ENCODE measurements around the gene GRID1. TPM values are rescaled to one million over a fixed set of nuclear protein-coding genes. Genes with fewer than 3 reads are reported as not detected.

The GRID1 gene
- total RNA-seq, 2 donors from 2014 or later: 4.4 to 5.6 TPM

DNA sequence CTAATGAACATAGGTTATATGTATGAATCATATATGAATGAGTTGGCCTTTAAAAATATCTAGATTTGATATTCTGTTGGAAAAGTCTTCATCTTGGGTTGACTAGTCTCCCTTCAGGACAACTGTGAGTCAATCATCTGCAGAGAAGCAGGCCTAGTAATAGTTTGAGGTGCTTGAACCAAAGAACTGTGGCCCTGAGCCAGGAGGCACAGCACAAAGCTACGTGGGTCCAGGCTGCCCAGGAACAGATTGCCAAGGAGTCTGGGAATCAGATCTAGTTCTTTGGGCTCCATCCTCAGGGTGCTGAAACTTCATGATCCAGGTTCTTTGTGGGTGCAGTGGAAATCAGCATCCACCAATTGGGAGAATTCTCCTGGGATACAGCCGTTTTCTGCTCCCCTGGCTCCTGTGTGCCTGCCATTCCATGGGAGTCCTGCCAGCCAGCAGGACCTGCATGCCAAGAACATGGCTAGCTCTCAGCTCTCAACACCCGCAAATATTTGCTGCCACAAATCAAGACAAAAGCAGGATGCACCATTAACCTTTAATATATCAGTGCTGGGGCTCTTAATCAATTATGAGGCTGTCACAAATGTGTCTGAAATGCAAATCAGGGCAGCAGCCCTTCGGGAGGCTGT is 709.0 kb downstream of the GRID1 start:
- no peak for DNase-seq (ENCODE audit: low spot score)
- intact Hi-C loops (cut with DNase I): loop anchor here in 1 of 2 donors (1.0 kb wide), 1 partner anchor 27 kb away; no protein-coding TSS in a partner anchor

- DNase-seq (ENCODE audit: low spot score): no peak
- intact Hi-C loops (cut with DNase I): no loop called here
Observed at GRCh38 chr10:85655411-85655810, 711.2 kb downstream of the GRID1 start.

GRCh38 chr10:85651497-85651882 is 715.1 kb downstream of the GRID1 start:
- intact Hi-C loops (cut with DNase I): no loop called here
- DNase-seq (ENCODE audit: low spot score): no peak

GRCh38 chr10:85650791-85651496 is 715.7 kb downstream of the GRID1 start:
- intact Hi-C loops (cut with DNase I): no loop called here
- no peak for DNase-seq (ENCODE audit: low spot score)

- intact Hi-C loops (cut with DNase I): no loop called here
- no peak for DNase-seq (ENCODE audit: low spot score)
Observed at GRCh38 chr10:85649461-85649860, 717.1 kb downstream of the GRID1 start.

DNA sequence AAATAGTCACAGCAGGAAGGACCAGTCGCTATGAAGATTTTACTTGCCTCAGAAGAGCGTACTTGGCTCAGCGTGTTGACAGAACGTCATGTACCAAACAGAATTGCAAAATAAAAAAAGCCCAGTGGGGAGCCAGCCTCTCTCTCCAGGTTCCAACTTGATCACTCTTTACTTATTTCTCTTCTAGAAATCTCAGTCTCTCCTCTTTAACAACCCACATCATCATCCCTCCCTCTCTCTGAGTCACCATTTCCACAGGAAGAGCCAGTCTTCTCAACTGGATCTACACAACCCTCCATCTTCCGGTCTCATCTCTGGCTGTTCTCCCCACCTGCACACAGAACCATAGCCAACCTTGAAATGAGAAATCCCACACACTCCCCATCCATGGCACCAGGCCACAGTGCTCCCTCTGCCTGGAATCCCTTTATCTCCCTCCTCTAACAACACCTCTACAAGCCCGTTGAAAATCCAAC is 718.3 kb downstream of the GRID1 start:
- intact Hi-C loops (cut with DNase I): no loop called here
- no peak for DNase-seq (ENCODE audit: low spot score)

DNA sequence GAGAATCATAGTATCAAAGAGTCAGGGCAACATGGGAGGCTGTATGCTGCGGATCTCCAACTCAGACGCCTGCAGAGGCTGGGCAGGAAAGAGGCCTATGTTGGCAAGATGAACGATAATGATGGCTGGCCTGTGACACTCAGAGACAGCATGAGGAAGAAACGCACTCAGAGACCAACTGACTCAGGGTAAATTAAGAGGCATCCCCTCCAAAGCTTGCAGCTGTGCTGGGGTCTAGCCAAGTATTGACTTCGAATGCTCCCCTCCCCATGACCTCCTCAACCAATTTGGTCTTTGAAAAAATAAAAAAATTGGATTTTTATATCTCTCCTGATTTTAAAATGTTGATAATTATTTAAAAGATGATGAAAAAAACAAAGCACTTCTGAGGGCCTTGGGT is 718.9 kb downstream of the GRID1 start:
- DNase-seq (ENCODE audit: low spot score): no peak
- intact Hi-C loops (cut with DNase I): no loop called here

GRCh38 chr10:85645926-85646711 is 720.5 kb downstream of the GRID1 start:
- DNase-seq (ENCODE audit: low spot score): no peak
- intact Hi-C loops (cut with DNase I): no loop called here

DNA sequence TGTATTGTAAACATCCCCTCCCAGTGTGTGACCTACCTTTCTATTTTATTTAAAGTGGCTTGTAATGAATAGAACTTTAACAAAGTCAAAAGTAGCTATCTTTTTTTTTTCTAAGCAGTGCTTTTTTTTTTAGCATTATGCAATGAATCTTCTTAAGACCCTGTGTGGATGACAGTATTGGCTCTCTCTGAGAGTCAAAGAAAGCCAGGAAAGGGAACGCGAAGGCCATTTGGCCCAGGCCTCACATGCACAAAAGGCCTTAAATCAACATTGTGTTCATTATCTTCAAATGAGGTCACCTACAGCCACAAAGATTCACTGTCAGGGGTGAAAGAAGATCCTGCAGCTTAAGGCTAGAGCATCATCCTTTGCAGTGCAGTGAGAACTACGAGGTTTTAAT is 721.5 kb downstream of the GRID1 start:
- no peak for DNase-seq (ENCODE audit: low spot score)
- intact Hi-C loops (cut with DNase I): no loop called here

DNA sequence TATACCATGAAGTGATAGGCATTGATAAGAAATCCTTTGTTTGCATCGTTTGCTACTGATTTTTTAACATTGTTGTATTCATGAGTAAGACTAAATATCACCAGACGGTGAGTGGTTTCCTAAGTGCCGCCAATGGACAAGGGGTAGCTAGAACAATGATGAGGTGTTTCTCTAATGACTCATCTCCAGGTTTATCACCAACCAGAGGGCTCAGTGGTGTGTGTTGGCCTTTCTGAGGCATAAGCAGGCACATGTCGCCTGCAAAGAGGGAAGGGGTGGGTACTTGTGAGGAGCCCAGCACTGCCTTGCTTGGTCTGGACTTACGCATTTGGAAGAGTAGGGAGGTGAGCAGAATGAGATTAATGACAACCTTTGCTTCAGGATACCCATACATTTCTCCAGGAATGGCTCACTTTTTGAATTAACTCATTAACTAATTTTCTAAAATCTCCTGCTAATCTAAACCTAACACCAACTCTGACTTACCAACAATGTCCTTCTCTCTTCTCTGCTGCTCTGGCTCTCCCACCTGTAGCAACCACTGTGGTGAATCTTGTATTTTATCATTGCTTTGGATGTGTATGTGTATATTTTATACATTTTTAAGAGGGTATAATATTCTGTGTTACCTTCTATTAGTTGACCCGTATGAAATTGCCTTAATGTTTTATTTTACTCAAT is 722.6 kb downstream of the GRID1 start:
- intact Hi-C loops (cut with DNase I): no loop called here
- no peak for DNase-seq (ENCODE audit: low spot score)

DNA sequence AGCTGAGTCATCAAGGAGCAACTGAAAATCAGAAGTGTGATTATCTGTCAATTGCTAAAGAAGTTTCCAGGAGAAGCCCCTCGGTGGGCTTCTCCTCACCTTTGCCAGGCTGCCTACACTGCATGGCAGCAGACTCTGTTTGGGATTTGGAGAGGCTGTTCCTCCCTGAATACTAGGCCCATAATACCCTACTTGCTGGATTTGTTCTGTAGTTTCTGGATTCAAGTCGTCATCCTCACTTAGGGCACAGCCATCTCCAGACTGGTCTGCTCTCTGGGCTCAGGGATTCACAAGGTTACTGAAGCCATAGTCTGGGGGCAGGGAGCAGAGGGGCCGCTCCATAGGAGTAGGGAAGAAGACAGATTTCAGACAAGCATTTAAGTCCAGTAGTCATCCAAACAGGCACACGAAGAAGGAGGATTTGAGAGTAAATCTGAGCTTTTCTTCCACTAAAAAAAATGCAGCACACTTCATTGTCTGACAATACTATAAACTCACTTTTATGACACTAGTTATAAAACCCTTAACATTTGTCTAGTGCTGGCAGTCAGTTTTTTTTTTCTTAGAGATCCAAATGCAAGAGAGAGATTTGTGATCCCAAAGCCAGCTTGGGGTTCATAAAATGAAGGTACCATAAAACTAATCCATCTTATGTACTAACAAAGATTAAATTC is 723.3 kb downstream of the GRID1 start:
- DNase-seq (ENCODE audit: low spot score): no peak
- intact Hi-C loops (cut with DNase I): no loop called here

DNA sequence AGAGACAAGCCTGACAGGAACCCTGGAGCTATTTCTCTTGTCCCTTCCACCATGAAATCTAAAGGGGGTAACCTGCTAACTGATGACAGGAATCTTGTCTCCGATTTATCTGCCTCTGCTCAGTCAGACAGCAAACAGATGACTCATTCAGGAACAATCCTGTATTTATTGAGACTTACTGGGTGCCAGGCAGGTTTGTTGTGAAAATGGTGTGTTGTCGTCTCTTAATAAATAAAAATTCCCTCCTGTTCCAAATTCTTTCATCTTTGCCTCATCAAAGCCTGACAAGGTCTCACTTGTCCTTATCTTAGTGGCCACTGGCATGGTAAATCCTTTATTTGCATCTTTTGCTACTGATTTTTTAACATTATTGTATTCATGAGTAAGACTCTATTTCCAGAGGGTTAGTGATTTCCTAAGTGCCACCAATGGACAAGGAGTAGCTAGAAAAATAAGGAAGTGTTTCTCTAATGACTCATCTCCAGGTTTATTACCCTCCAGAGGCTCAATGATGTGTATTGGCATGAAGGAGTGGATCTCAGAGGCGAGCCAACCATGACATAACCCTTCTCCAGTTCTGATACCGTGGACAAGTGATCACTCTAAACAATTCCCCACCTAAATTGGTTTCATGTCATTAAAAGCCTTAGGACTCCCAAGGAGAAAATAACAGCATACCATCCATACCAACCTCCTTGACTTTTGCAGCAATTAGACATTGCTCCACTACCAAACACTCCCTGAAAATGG is 724.0 kb downstream of the GRID1 start:
- no peak for DNase-seq (ENCODE audit: low spot score)
- intact Hi-C loops (cut with DNase I): no loop called here

GRCh38 chr10:85642082-85642420 is 724.5 kb downstream of the GRID1 start:
- intact Hi-C loops (cut with DNase I): no loop called here
- DNase-seq (ENCODE audit: low spot score): no peak

DNA sequence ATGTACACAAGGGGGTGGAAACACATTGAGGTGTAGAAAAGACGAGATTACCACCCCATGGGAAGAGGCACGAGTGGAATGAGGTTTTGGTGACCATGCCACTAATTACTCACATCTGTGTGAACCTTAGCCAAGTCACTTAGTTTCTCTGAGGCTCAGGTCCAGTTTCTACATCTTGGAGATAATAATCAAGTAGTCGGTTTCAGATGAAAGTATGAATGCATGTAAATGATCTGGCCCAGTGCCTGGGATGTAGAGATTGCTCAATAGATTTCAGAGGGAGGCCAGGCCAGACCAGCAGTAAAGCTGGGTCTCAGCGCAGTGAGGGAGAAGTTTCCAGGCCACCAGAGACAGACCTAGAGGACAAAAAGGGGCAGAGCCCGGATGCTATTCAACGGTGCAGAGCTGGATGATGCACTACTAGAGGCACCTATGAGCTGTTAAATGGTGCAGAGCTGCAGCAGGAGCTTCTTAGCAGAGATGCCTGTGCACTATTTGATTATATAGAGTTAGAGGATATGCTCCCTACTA is 725.1 kb downstream of the GRID1 start:
- intact Hi-C loops (cut with DNase I): no loop called here

DNA sequence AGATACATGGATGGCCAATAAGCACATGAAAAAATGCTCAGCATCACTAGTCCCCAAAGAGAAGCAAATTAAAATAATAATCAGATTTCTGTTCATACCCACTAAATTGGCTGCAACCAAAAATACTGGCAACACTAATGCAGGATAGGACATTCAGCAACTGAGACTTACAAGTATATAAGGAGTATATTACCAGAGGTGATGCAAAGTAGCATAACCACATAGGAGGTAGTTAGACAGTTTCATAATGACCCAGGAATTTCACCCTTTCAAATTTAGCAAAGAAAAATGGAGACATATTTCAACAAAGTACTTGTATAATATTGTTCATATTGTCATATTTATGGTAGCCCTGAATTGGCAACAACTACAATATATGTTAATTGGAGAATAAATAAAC is 727.8 kb downstream of the GRID1 start:
- DNase-seq (ENCODE audit: low spot score): no peak
- intact Hi-C loops (cut with DNase I): no loop called here

More for the DNA sequence above, 725.1 kb downstream of the GRID1 start:
- no peak for DNase-seq (ENCODE audit: low spot score)

DNA sequence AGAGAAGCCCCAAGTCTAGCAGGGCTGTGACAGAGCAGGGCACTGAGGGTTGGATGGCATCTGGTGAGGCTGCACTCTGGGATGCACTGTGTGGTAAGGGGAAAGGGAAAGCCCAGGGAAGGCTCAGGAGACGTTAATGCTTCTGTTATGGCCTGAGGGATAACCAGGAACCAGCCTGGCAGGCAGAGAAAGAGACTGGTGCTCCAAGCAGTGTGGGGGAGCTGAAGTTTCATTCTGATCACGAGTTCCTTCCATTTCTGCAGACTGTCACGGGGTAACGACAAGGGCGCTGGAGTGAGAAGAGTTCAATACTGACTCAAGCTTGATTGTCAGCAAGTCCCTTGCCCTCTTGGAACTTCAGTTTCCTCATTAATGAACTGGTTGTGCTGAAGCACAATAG is 730.9 kb downstream of the GRID1 start:
- no peak for DNase-seq (ENCODE audit: low spot score)
- intact Hi-C loops (cut with DNase I): no loop called here

- DNase-seq (ENCODE audit: low spot score): no peak
- intact Hi-C loops (cut with DNase I): no loop called here
Observed at GRCh38 chr10:85624511-85624910, 742.1 kb downstream of the GRID1 start.

- no peak for DNase-seq (ENCODE audit: low spot score)
- intact Hi-C loops (cut with DNase I): no loop called here
Observed at GRCh38 chr10:85623758-85624157, 742.8 kb downstream of the GRID1 start.

Data from posterior vena cava (tissue), 2 donors.